Measurements from ENCODE around the gene ASB7.

ASB7 gene

DNA sequence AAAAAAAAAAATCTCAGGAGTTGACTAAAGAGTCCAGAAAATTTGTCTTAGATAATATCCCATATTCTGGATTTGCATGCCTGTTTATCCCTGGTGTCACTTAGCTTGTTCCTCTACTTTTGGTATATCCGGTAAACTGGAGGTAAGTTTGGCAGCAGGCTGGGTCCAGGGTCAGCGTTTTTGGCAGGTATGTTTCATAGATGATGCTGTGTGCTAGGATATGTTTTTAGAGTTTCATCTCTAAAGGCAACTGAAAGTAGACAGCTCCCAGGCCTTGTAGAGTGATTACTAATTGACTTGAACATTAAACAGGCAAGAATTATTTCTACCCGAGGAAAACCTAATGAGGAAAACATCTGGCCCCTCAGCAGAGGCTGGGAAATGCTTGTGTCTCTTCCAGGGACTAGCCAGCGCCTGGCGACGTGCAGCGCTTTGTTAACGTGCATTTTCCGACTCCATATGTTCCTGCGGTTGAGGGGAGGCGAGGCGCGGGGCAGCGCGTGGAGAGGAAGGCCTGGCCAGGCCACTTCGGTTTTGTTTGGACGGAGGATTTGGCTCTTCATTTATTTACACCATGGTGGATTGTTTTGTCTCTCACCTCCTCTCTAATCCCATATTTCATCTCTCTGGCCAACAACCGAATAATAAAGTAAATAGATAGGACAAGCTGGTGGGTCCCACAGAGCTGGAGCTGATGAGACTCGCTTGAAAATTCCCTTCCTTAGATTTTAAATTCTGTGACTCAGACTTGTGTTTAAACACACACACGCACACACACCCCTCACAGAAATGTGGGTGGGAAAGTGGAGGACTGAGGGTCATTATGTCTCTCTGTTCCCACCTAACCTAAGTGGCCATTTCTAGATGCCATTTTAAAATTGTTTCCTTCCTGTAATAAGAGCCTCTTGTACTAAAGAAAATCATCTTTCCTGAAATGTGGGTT lies 65.3 kb downstream of the ASB7 start:
- DNase-seq (ENCODE audit: low read depth) = no peak
- TF ChIP-seq CTCF (IDR thresholded peaks at IDR 0.05; ENCODE audit: low read depth, low read length) = no peak
- no peak for TF ChIP-seq POLR2A (IDR thresholded peaks at IDR 0.05; ENCODE audit: extremely low read depth, insufficient read length)
- no peak for TF ChIP-seq MAX (IDR thresholded peaks at IDR 0.05; ENCODE audit: low read depth, low read length)
- TF ChIP-seq MYC (IDR thresholded peaks at IDR 0.05; ENCODE audit: low read depth, low read length) = no peak
- H3K4me3 ChIP-seq (ENCODE audit: low read depth, low read length) = no peak overlapping the region

DNA sequence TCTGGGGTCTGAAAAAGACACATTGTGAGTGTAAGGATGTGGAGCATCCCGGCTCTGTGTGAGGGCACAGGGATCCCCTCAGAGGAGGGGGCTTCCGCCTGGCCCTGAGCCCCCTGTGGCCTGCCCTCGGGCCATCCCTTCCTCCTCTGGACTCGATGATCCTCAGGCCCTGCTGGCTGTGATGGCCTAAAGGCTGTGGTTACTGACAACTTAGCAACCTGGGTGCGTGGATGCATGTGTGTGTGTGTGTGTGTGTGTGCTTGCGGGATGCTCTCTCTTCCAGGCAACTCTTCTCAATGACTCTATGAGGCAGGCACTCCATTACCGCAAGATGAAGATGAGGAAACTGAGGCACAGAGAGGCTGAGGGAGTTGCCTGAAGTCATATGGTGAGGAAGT lies 66.0 kb downstream of the ASB7 start:
- TF ChIP-seq CTCF (IDR thresholded peaks at IDR 0.05; ENCODE audit: low read depth, low read length) = no peak
- TF ChIP-seq POLR2A (IDR thresholded peaks at IDR 0.05; ENCODE audit: extremely low read depth, insufficient read length) = no peak
- no peak for TF ChIP-seq MAX (IDR thresholded peaks at IDR 0.05; ENCODE audit: low read depth, low read length)
- TF ChIP-seq MYC (IDR thresholded peaks at IDR 0.05; ENCODE audit: low read depth, low read length) = no peak
- DNase-seq (ENCODE audit: low read depth) = no peak
- no peak overlapping the region for H3K4me3 ChIP-seq (ENCODE audit: low read depth, low read length)

DNA sequence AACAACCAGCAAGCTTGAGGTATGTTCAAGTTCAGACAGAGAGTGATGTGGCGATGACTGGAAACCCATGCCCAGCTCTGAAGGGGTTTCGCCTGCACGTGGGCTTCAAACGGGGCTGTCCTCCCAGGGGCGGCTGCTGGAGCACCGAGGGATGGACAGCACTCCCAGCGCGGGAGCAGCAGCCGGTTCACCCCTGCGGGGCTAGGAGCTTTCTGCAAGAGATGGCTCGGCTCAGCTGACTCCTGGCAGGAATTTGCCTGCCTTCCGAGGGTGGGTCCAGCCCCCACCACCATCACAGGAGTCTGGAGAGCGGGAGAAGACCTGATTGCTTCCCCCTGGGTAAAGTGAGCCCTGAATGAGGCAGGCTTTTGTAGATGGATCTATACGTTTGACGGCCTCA lies 66.9 kb downstream of the ASB7 start:
- no peak for DNase-seq (ENCODE audit: low read depth)
- H3K4me3 ChIP-seq (ENCODE audit: low read depth, low read length) = no peak overlapping the region
- no peak for TF ChIP-seq CTCF (IDR thresholded peaks at IDR 0.05; ENCODE audit: low read depth, low read length)
- no peak for TF ChIP-seq POLR2A (IDR thresholded peaks at IDR 0.05; ENCODE audit: extremely low read depth, insufficient read length)
- no peak for TF ChIP-seq MAX (IDR thresholded peaks at IDR 0.05; ENCODE audit: low read depth, low read length)
- TF ChIP-seq MYC (IDR thresholded peaks at IDR 0.05; ENCODE audit: low read depth, low read length) = no peak

- no peak overlapping the region for H3K4me3 ChIP-seq (ENCODE audit: low read depth, low read length)
- TF ChIP-seq MAX (IDR thresholded peaks at IDR 0.05; ENCODE audit: low read depth, low read length) (no peak), CTCF (IDR thresholded peaks at IDR 0.05; ENCODE audit: low read depth, low read length) (no peak), POLR2A (IDR thresholded peaks at IDR 0.05; ENCODE audit: extremely low read depth, insufficient read length) (no peak)
- no peak for DNase-seq (ENCODE audit: low read depth)
Measured at GRCh38 chr15:100670505-100671021, 68.2 kb downstream of the ASB7 start.

- TF ChIP-seq MYC (IDR thresholded peaks at IDR 0.05; ENCODE audit: low read depth, low read length) (no peak), CTCF (IDR thresholded peaks at IDR 0.05; ENCODE audit: low read depth, low read length) (no peak), POLR2A (IDR thresholded peaks at IDR 0.05; ENCODE audit: extremely low read depth, insufficient read length) (no peak), MAX (IDR thresholded peaks at IDR 0.05; ENCODE audit: low read depth, low read length) (no peak)
- H3K4me3 ChIP-seq (ENCODE audit: low read depth, low read length) = no peak overlapping the region
- no peak for DNase-seq (ENCODE audit: low read depth)
Measured at GRCh38 chr15:100671124-100671680, 68.8 kb downstream of the ASB7 start.

All from NB4 (cell line).